ENCODE measurements around the gene IMMT.

The IMMT gene

GRCh38 chr2:86235196-86235980, 40.1 kb upstream of the IMMT start:
- no peak overlapping the region for H3K27ac ChIP-seq
- TF ChIP-seq CTCF (IDR thresholded peaks at IDR 0.05) = no peak

GRCh38 chr2:86234563-86235131, 39.4 kb upstream of the IMMT start:
- Histone ChIP-seq H3K9me3 (ENCODE audit: control insufficient read depth, low read length) (no peaks in the 10 kb centered on the region), H3K27ac (no peak overlapping the region), H3K4me2 (ENCODE audit: low read length) (no peak overlapping the region), H3K9ac (no peak overlapping the region), H3K4me1 (no peaks in the 10 kb centered on the region), H3K36me3 (ENCODE audit: control insufficient read depth, insufficient read depth, low read length) (no peaks in the 10 kb centered on the region), H2AFZ (no peak overlapping the region), H3K4me3 (ENCODE audit: low read depth, low read length) (no peak overlapping the region), H3K79me2 (no peaks in the 10 kb centered on the region), H3K27me3 (ENCODE audit: control insufficient read depth, insufficient read depth, low read length) (no peaks in the 10 kb centered on the region)
- no peak for TF ChIP-seq CTCF (IDR thresholded peaks at IDR 0.05)

More at GRCh38 chr2:86235196-86235980, 40.1 kb upstream of the IMMT start:
- Histone ChIP-seq H3K4me1 (no peaks in the 10 kb centered on the region), H3K79me2 (no peaks in the 10 kb centered on the region), H3K9ac (no peak overlapping the region), H3K36me3 (ENCODE audit: control insufficient read depth, insufficient read depth, low read length) (no peaks in the 10 kb centered on the region), H3K27me3 (ENCODE audit: control insufficient read depth, insufficient read depth, low read length) (no peaks in the 10 kb centered on the region), H2AFZ (no peak overlapping the region), H3K9me3 (ENCODE audit: control insufficient read depth, low read length) (no peaks in the 10 kb centered on the region), H3K4me3 (ENCODE audit: low read depth, low read length) (no peak overlapping the region), H3K4me2 (ENCODE audit: low read length) (no peak overlapping the region)

GRCh38 chr2:86233436-86233835, 38.2 kb upstream of the IMMT start:
- TF ChIP-seq CTCF (IDR thresholded peaks at IDR 0.05) = no peak
- Histone ChIP-seq H3K9ac (no peak overlapping the region), H2AFZ (no peak overlapping the region), H3K79me2 (no peaks in the 10 kb centered on the region), H3K27me3 (ENCODE audit: control insufficient read depth, insufficient read depth, low read length) (no peaks in the 10 kb centered on the region), H3K4me2 (ENCODE audit: low read length) (no peak overlapping the region), H3K27ac (no peak overlapping the region), H3K4me1 (no peaks in the 10 kb centered on the region), H3K4me3 (ENCODE audit: low read depth, low read length) (no peak overlapping the region), H3K9me3 (ENCODE audit: control insufficient read depth, low read length) (no peaks in the 10 kb centered on the region), H3K36me3 (ENCODE audit: control insufficient read depth, insufficient read depth, low read length) (no peaks in the 10 kb centered on the region)

GRCh38 chr2:86232910-86233309, 37.6 kb upstream of the IMMT start:
- no peaks in the 10 kb centered on the region for H3K4me1 ChIP-seq
- no peak for TF ChIP-seq CTCF (IDR thresholded peaks at IDR 0.05)
- no peak overlapping the region for H3K9ac ChIP-seq

More at GRCh38 chr2:86232910-86233309, 37.6 kb upstream of the IMMT start:
- H3K36me3 ChIP-seq (ENCODE audit: control insufficient read depth, insufficient read depth, low read length) = no peaks in the 10 kb centered on the region
- no peaks in the 10 kb centered on the region for H3K27me3 ChIP-seq (ENCODE audit: control insufficient read depth, insufficient read depth, low read length)
- H3K9me3 ChIP-seq (ENCODE audit: control insufficient read depth, low read length) = no peaks in the 10 kb centered on the region
- no peaks in the 10 kb centered on the region for H3K79me2 ChIP-seq
- H3K27ac ChIP-seq = no peak overlapping the region
- no peak overlapping the region for H3K4me2 ChIP-seq (ENCODE audit: low read length)
- H3K4me3 ChIP-seq (ENCODE audit: low read depth, low read length) = no peak overlapping the region
- H2AFZ ChIP-seq = no peak overlapping the region

Data from parathyroid adenoma (tissue), 2 donors.